ENCODE results near the gene GOSR1.
"Not testable (repeated sequence)": the region's sequence is repeated elsewhere in the genome, so short reads cannot be mapped to it uniquely, and the experiment has no call there.

The GOSR1 gene

GRCh38 chr17:30517786-30518185 is 40.6 kb downstream of the GOSR1 start:
- no peak for TF ChIP-seq CTCF (IDR thresholded peaks at IDR 0.05; ENCODE audit: low read depth, low read length)
- no peak for DNase-seq (ENCODE audit: low read depth, low spot score)
- H3K4me3 ChIP-seq (ENCODE audit: low read depth, low read length) = no peak overlapping the region
- in situ Hi-C loops (cut with HindIII; ENCODE audit: low sequenced_read_pairs) = no loop called here

- TF ChIP-seq CTCF (IDR thresholded peaks at IDR 0.05; ENCODE audit: low read depth, low read length) = no peak
- DNase-seq (ENCODE audit: low read depth, low spot score) = no peak
- H3K4me3 ChIP-seq (ENCODE audit: low read depth, low read length) = no peak overlapping the region
- in situ Hi-C loops (cut with HindIII; ENCODE audit: low sequenced_read_pairs) = no loop called here
These were observed 42.0 kb downstream of the GOSR1 start for GRCh38 chr17:30519166-30519565.

- peak; percentile 92 for DNase-seq (ENCODE audit: low read depth, low spot score)
- no peak overlapping the region for H3K4me3 ChIP-seq (ENCODE audit: low read depth, low read length)
- in situ Hi-C loops (cut with HindIII; ENCODE audit: low sequenced_read_pairs) = no loop called here
- no peak for TF ChIP-seq CTCF (IDR thresholded peaks at IDR 0.05; ENCODE audit: low read depth, low read length)
These were observed 42.5 kb downstream of the GOSR1 start for GRCh38 chr17:30519707-30520106.

- peak; percentile 70 for DNase-seq (ENCODE audit: low read depth, low spot score)
- TF ChIP-seq CTCF (IDR thresholded peaks at IDR 0.05; ENCODE audit: low read depth, low read length) = no peak
- in situ Hi-C loops (cut with HindIII; ENCODE audit: low sequenced_read_pairs) = no loop called here
- no peak overlapping the region for H3K4me3 ChIP-seq (ENCODE audit: low read depth, low read length)
These were observed 43.2 kb downstream of the GOSR1 start for GRCh38 chr17:30520436-30520835.

- TF ChIP-seq CTCF (IDR thresholded peaks at IDR 0.05; ENCODE audit: low read depth, low read length) = no peak
- in situ Hi-C loops (cut with HindIII; ENCODE audit: low sequenced_read_pairs) = no loop called here
- DNase-seq (ENCODE audit: low read depth, low spot score) = no peak
- no peak overlapping the region for H3K4me3 ChIP-seq (ENCODE audit: low read depth, low read length)
These were observed 43.7 kb downstream of the GOSR1 start for GRCh38 chr17:30520882-30521281.

- TF ChIP-seq CTCF (IDR thresholded peaks at IDR 0.05; ENCODE audit: low read depth, low read length) = no peak
- in situ Hi-C loops (cut with HindIII; ENCODE audit: low sequenced_read_pairs) = no loop called here
- DNase-seq (ENCODE audit: low read depth, low spot score) = no peak
- H3K4me3 ChIP-seq (ENCODE audit: low read depth, low read length) = no peak overlapping the region
These were observed 44.6 kb downstream of the GOSR1 start for GRCh38 chr17:30521766-30522165.

GRCh38 chr17:30523236-30523635 is 46.0 kb downstream of the GOSR1 start:
- in situ Hi-C loops (cut with HindIII; ENCODE audit: low sequenced_read_pairs); H3K4me3 ChIP-seq (ENCODE audit: low read depth, low read length); DNase-seq (ENCODE audit: low read depth, low spot score): not testable (repeated sequence)
